Measurements from ENCODE around the gene TNFRSF1A. TPM values are rescaled to one million over a fixed set of nuclear protein-coding genes. Genes with fewer than 3 reads are reported as not detected.

TNFRSF1A gene
- polyA plus RNA-seq, 1 donor (not counting 4 experiments of a cell fraction or from before 2014, with no cell fraction given) = 101 TPM

DNA sequence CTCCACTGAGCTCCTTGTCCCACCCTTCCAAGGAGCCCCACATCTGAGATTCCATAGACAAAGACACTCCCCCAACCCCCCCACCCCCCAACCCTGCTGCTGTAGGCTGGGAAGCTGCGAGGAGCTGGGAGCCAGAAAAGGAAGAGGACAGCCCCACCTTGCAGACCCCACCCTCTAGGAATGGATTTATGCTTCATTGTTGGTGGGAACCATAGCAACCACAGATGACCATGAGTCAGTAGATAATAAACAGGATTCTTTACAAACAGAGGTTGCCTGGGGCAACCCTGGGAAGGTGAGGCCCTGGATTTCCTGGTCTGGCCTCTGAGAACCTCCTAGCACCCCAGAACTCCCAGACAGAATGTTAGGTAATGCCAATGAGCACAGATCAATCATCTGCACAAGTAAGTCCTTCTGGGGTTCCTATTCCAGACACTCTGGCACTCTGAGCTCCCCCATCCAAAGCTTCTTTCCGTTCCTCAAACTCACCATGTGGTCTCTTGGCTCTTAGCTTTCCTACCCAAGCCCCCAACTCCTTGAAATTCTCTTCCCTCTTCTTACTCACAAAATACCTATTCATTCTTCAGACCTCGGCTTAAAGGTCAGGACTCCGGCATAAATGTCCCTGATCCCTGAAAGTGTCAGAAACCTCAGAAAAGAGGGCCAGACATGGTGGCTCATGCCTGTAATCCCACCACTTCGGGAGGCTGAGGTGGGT is 46.6 kb downstream of the TNFRSF1A start:
- Histone ChIP-seq H3K9me3 (ENCODE audit: control insufficient read depth, low read depth, low read length) (no peaks in the 10 kb centered on the region), H3K4me1 (ENCODE audit: control insufficient read depth, extremely low read depth, insufficient read depth, low read length) (peaks cover 28% of the 10 kb centered on the region), H3K4me3 (ENCODE audit: control insufficient read depth in 2 of 3, extremely low read depth in 1 of 3, insufficient read depth in 2 of 3, low read depth in 1 of 3, low read length in 3 of 3) (peak overlapping the region in 1 of 3 experiments; percentile 33), H3K9me1 (ENCODE audit: control insufficient read depth, extremely low read depth, insufficient read depth, low read length) (no peaks in the 10 kb centered on the region), H3K9ac (ENCODE audit: control insufficient read depth, extremely low read depth, insufficient read depth, low read length) (peak overlapping the region; percentile 67), H3K4me2 (ENCODE audit: control insufficient read depth, extremely low read depth, insufficient read depth, low read depth, low read length) (peak overlapping the region; percentile 67), H4K20me1 (ENCODE audit: control insufficient read depth, extremely low read depth, insufficient read depth, low read length) (no peaks in the 10 kb centered on the region), H3K79me2 (ENCODE audit: control insufficient read depth, insufficient read depth, low read length) (no peaks in the 10 kb centered on the region), H3K27ac (ENCODE audit: control insufficient read depth, insufficient read depth, low read length) (peak overlapping the region; percentile 85), H3K36me3 (ENCODE audit: control insufficient read depth in 2 of 2, extremely low read depth in 1 of 2, insufficient read depth in 2 of 2, low read length in 2 of 2) (no peaks in the 10 kb centered on the region), H3K27me3 (ENCODE audit: control insufficient read depth, extremely low read depth, insufficient read depth, low read length) (no peaks in the 10 kb centered on the region), H2AFZ (ENCODE audit: control insufficient read depth, low read length) (no peak overlapping the region)
- dilution Hi-C loops (cut with MboI; ENCODE audit: extremely low pct_ligation_motif_present, low sequenced_read_pairs) = no loop called here
- peak; percentile 75 for FAIRE-seq
- no peak for TF ChIP-seq EZH2 (IDR thresholded peaks at IDR 0.05; ENCODE audit: low read length)
- TF ChIP-seq, protein P1, sequence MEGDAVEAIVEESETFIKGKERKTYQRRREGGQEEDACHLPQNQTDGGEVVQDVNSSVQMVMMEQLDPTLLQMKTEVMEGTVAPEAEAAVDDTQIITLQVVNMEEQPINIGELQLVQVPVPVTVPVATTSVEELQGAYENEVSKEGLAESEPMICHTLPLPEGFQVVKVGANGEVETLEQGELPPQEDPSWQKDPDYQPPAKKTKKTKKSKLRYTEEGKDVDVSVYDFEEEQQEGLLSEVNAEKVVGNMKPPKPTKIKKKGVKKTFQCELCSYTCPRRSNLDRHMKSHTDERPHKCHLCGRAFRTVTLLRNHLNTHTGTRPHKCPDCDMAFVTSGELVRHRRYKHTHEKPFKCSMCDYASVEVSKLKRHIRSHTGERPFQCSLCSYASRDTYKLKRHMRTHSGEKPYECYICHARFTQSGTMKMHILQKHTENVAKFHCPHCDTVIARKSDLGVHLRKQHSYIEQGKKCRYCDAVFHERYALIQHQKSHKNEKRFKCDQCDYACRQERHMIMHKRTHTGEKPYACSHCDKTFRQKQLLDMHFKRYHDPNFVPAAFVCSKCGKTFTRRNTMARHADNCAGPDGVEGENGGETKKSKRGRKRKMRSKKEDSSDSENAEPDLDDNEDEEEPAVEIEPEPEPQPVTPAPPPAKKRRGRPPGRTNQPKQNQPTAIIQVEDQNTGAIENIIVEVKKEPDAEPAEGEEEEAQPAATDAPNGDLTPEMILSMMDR (optimal IDR thresholded peaks at IDR 0.05 in 1 of 3, IDR thresholded peaks at IDR 0.05 in 1 of 3, conservative IDR thresholded peaks at IDR 0.05 in 1 of 3; ENCODE audit: extremely low read depth in 1 of 3, insufficient read depth in 2 of 3, low read length in 3 of 3) = no peak
- DNase-seq (ENCODE audit: low read depth, low spot score) = peak; percentile 94

DNA sequence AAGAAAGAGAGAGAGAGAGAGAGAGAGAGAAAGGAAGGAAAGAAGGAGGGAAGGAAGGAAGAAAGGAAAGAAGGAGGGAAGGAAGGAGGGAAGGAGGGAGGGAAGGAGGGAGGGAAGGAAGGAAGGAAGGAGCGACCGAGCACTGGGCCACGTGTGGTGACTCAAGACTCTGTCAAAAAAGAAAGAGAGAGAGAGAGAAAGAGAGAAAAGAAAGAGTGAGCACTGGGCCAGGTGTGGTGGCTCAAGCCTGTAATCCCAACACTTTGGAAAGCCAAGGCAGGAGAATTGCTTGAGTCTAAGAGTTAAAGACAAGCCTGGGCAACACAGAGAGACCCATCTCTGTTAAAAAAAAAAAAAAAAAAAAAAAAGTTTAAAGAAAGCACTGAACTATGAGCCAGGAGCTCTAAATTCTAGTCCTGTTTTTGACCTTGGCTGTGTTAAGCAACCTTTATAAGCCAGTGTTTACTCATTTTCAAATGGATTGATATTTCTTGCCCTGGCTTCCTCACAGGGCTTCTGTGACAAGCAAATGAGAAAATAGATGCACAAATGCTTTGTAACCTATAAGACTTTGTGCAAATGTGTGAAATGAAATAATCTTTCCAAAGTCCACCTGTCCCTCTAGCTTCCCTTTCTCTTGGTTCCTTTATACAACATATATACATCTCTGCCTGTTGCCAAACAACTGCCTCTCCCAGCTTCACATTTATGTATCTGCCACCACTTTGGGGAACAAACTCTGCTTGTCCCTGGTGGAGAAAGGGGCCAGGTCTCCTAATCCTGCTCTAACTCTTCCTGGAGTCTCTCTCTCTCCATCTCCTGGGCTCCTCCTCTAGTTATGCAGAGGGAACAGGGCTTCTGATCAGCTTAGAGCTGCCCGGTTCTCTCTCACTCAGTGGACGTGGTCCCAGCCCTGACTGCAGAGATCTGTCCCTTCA is 47.5 kb downstream of the TNFRSF1A start:
- Histone ChIP-seq H3K9ac (ENCODE audit: control insufficient read depth, extremely low read depth, insufficient read depth, low read length) (peak overlapping the region; percentile 65), H3K9me3 (ENCODE audit: control insufficient read depth, low read depth, low read length) (no peaks in the 10 kb centered on the region), H3K9me1 (ENCODE audit: control insufficient read depth, extremely low read depth, insufficient read depth, low read length) (no peaks in the 10 kb centered on the region), H3K4me2 (ENCODE audit: control insufficient read depth, extremely low read depth, insufficient read depth, low read depth, low read length) (peak overlapping the region; percentile 37), H3K36me3 (ENCODE audit: control insufficient read depth in 2 of 2, extremely low read depth in 1 of 2, insufficient read depth in 2 of 2, low read length in 2 of 2) (no peaks in the 10 kb centered on the region), H3K4me1 (ENCODE audit: control insufficient read depth, extremely low read depth, insufficient read depth, low read length) (peaks cover 28% of the 10 kb centered on the region), H3K4me3 (ENCODE audit: control insufficient read depth in 2 of 3, extremely low read depth in 1 of 3, insufficient read depth in 2 of 3, low read depth in 1 of 3, low read length in 3 of 3) (no peak overlapping the region), H3K27me3 (ENCODE audit: control insufficient read depth, extremely low read depth, insufficient read depth, low read length) (no peaks in the 10 kb centered on the region), H4K20me1 (ENCODE audit: control insufficient read depth, extremely low read depth, insufficient read depth, low read length) (no peaks in the 10 kb centered on the region), H2AFZ (ENCODE audit: control insufficient read depth, low read length) (no peak overlapping the region), H3K79me2 (ENCODE audit: control insufficient read depth, insufficient read depth, low read length) (no peaks in the 10 kb centered on the region), H3K27ac (ENCODE audit: control insufficient read depth, insufficient read depth, low read length) (peak overlapping the region; percentile 80)
- no peak for DNase-seq (ENCODE audit: low read depth, low spot score)
- no peak for TF ChIP-seq EZH2 (IDR thresholded peaks at IDR 0.05; ENCODE audit: low read length)
- TF ChIP-seq, protein P1 (optimal IDR thresholded peaks at IDR 0.05 in 1 of 3, IDR thresholded peaks at IDR 0.05 in 1 of 3, conservative IDR thresholded peaks at IDR 0.05 in 1 of 3; ENCODE audit: extremely low read depth in 1 of 3, insufficient read depth in 2 of 3, low read length in 3 of 3) = no peak
- peak; percentile 39 for FAIRE-seq
- dilution Hi-C loops (cut with MboI; ENCODE audit: extremely low pct_ligation_motif_present, low sequenced_read_pairs) = no loop called here

Measured in keratinocyte (primary cell).